NCI-H526 (cell line): ENCODE measurements around the gene PTX4.

Experiments
- DNase-seq, 2 experiments: peaks; one replicate each; lab custom pipeline; 2025; lab: John Stamatoyannopoulos, UW

The PTX4 gene

GRCh38 chr16:1488619-1489018 is at the start of gene PTX4:
Gene PTX4 (minus strand): TSS chr16:1488944. CDS start chr16:1488909, 35 bp downstream.
- no peak for DNase-seq

GRCh38 chr16:1537763-1538289 is 49.1 kb upstream of the PTX4 start:
- no peak for DNase-seq

GRCh38 chr16:1537138-1537577 is 48.4 kb upstream of the PTX4 start:
- DNase-seq, result no peak

- DNase-seq, result no peak
These were observed 47.9 kb upstream of the PTX4 start for GRCh38 chr16:1536601-1537000.

- DNase-seq, result no peak
These were observed 46.9 kb upstream of the PTX4 start for GRCh38 chr16:1535391-1536291.

- no peak for DNase-seq
These were observed 45.6 kb upstream of the PTX4 start for GRCh38 chr16:1534021-1535020.

GRCh38 chr16:1533443-1533951 is 44.8 kb upstream of the PTX4 start, which contains the start of gene TMEM204:
Gene TMEM204 (plus strand): TSS chr16:1533666. CDS start chr16:1534276, 610 bp downstream.
- DNase-seq, result no peak

GRCh38 chr16:1532771-1533170 is 44.0 kb upstream of the PTX4 start:
- no peak for DNase-seq

GRCh38 chr16:1532081-1532760 is 43.5 kb upstream of the PTX4 start:
- no peak for DNase-seq

GRCh38 chr16:1531638-1531910 is 42.8 kb upstream of the PTX4 start:
- DNase-seq, result no peak

- DNase-seq, result no peak
These were observed 42.3 kb upstream of the PTX4 start for GRCh38 chr16:1530883-1531637.

GRCh38 chr16:1530349-1530882 is 41.7 kb upstream of the PTX4 start:
- DNase-seq, result no peak

- DNase-seq, result no peak
These were observed 40.3 kb upstream of the PTX4 start for GRCh38 chr16:1528921-1529537.

GRCh38 chr16:1527836-1528811 is 39.4 kb upstream of the PTX4 start:
- no peak for DNase-seq

- DNase-seq, result no peak
These were observed 38.1 kb upstream of the PTX4 start for GRCh38 chr16:1526608-1527555.

- no peak for DNase-seq
These were observed 37.3 kb upstream of the PTX4 start for GRCh38 chr16:1525871-1526607.

- DNase-seq, result no peak
These were observed 35.6 kb upstream of the PTX4 start for GRCh38 chr16:1524366-1524765.
